ENCODE measurements around the gene HOXB4.

The HOXB4 gene

GRCh38 chr17:48576479-48577309 lies 1.5 kb downstream of the HOXB4 start:
- in situ Hi-C loops (cut with HindIII; ENCODE audit: low pct_unique_long_range_greater_than_20kb, low sequenced_read_pairs), result no loop called here
- peak; percentile 72 to 94 for DNase-seq (ENCODE audit: low read depth in 1 of 2, low spot score in 1 of 2)
- TF ChIP-seq JUND (IDR thresholded peaks at IDR 0.05; ENCODE audit: low read depth), result no peak

DNA sequence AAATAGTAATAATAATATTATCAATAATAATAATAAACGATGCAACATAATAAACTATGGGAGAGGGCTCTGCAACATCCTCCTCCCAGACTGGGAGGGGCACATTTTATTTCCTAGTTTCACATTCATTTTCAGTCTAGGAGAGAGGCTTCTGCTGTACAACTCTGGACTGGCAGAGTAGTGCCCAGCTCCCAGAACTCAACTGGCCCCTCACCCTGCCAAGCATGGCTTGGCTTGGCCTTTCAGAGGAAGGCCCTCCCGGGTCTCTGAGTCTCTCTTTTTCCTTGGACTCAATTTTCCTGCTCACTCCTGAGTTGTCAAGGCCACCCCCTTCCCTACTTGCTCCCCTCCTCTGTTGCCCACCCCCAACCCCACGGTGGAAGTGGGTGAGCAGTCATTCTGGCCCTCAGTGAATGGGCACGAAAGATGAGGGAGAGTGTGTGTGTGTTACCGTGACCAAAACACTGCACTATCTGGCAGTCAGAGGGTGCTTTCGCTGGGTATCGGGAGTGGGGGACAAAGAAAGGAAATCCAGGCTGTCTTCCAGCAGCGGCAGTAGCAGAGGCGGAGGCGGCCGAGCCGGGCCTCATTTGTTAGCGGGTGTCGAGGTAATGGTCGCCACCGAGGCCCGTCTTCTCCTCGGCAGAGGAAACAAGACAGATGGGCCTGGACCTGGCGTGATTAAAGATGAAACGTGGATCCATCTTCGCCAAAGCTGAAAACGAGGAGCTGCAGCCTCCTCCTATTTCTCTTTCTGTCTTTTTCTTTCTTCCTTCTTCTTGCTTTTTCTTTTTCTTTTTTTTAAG lies 2.3 kb downstream of the HOXB4 start:
- in situ Hi-C loops (cut with HindIII; ENCODE audit: low pct_unique_long_range_greater_than_20kb, low sequenced_read_pairs), result no loop called here
- TF ChIP-seq JUND (IDR thresholded peaks at IDR 0.05; ENCODE audit: low read depth), result no peak
- no peak for DNase-seq (ENCODE audit: low read depth in 1 of 2, low spot score in 1 of 2)

DNA sequence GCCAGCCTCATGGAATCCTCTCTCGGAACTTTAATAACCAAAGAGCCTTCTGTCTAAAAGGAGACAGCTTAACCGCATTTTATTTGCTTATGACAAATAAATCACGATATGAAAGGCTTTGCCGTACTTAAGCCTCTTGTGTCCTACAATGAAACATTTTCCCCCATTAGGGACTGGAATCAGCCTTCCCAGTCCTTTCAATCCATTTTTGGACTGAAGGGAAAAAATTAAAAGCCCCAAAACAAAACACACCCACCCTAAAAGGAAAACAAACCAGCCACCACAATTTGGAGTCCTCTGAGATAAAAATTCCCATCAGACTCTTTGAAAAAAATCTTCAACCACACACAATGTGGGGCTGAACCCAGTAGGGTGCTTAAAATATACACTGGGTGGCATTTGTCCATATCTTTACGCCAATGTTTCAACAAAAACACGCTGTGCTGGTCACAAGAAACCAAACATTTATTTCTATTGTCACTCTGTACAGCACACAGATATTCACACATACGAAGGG lies 3.0 kb downstream of the HOXB4 start:
- no peak for DNase-seq (ENCODE audit: low read depth in 1 of 2, low spot score in 1 of 2)
- no peak for TF ChIP-seq JUND (IDR thresholded peaks at IDR 0.05; ENCODE audit: low read depth)
- in situ Hi-C loops (cut with HindIII; ENCODE audit: low pct_unique_long_range_greater_than_20kb, low sequenced_read_pairs), result no loop called here

DNA sequence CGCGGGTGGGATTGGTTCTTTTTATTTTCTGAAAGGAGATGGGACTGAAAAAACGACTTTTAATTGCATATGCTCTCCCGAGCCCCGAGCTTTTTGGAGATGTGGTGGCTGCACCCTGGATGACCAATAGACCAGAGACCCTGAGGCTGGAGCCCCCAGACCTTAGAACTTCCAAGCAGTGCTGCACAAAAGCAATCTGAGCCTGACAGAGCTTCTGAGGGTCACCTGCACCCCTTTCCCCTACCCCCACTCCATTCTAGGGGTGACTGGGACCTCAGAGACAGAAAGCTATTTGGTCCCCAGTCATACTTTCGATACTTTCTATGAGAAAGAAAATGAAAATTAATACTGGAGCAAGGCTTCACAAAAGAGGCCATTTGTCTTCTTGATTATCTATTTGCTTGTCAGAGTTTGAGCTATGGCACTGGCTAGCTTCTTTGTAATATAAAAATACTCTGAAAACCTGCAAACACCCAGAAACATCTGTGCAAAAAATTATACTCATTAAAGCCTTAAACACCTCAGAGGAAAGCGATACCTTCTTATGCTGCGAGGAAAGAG lies 3.6 kb downstream of the HOXB4 start:
- in situ Hi-C loops (cut with HindIII; ENCODE audit: low pct_unique_long_range_greater_than_20kb, low sequenced_read_pairs), result no loop called here
- no peak for DNase-seq (ENCODE audit: low read depth in 1 of 2, low spot score in 1 of 2)
- TF ChIP-seq JUND (IDR thresholded peaks at IDR 0.05; ENCODE audit: low read depth), result no peak

GRCh38 chr17:48571826-48572417 lies 6.2 kb downstream of the HOXB4 start:
- no peak for TF ChIP-seq JUND (IDR thresholded peaks at IDR 0.05; ENCODE audit: low read depth)
- DNase-seq (ENCODE audit: low read depth in 1 of 2, low spot score in 1 of 2), result no peak
- in situ Hi-C loops (cut with HindIII; ENCODE audit: low pct_unique_long_range_greater_than_20kb, low sequenced_read_pairs), result no loop called here

GRCh38 chr17:48571024-48571818 lies 6.9 kb downstream of the HOXB4 start:
- in situ Hi-C loops (cut with HindIII; ENCODE audit: low pct_unique_long_range_greater_than_20kb, low sequenced_read_pairs), result no loop called here
- no peak for TF ChIP-seq JUND (IDR thresholded peaks at IDR 0.05; ENCODE audit: low read depth)
- DNase-seq (ENCODE audit: low read depth in 1 of 2, low spot score in 1 of 2), result no peak

DNA sequence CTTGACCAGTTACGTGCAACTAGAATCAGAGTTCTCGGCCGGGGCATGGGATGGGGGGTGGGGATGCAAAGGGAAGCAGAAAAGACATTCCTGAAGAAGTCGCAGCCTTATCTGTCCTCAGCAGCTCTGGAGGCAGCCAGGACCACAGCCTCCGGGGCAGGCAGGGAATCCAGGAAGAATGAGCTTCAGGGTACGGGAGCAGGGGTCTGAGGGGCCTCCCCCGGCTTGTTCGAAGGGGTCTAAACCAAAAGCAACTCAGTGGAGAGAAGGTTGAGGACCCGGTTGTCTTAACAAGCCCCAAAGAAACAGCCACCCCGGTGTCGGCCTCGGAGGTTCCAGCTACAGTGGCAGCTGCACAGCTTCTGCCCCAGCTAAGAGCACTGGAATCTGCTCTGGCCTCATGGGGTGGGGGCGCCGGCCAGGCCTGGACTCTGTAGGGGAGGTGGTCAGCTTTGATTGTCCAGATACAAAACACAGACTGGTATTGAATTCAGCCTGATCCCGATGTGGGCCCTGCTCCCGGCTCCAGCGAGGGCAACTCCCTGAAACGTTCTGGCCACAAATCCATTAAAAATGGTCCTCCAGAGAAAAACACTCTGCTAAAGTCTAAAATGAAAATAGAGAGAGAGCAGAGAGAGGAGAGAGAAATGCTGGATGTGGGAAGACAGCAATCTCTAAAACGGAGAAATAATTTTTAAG lies 7.7 kb downstream of the HOXB4 start:
- no peak for DNase-seq (ENCODE audit: low read depth in 1 of 2, low spot score in 1 of 2)
- no peak for TF ChIP-seq JUND (IDR thresholded peaks at IDR 0.05; ENCODE audit: low read depth)
- in situ Hi-C loops (cut with HindIII; ENCODE audit: low pct_unique_long_range_greater_than_20kb, low sequenced_read_pairs), result no loop called here

DNA sequence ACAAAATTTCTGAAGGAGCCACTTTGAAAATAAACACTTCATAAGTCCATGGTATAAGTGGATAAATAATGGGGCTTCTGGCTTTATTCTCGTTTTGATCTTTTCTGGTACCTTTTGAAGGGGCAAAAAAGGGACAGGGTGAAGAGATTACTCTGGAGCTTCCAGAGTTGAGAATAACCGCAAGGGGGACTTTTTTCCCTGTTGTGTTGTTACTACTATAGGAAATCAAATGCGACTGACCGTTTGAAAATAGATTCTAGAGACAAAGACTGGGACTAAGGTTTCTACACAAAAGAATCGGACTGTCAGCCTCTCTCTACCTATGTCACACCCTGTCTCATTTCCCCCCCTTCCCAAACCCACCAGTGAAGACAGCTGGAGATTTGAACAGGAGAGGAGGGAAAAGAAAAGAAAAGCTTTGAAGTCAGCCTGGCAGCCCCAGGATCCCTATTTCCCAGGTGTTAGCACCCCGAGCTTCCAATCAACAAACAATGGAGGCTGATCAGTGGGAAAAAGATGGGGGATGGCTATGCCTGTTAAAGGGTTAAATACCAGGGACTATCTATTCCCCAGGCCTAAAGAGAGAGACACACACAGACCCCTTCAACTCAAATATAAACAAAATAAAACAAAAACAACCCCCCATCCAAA lies 8.4 kb downstream of the HOXB4 start:
- in situ Hi-C loops (cut with HindIII; ENCODE audit: low pct_unique_long_range_greater_than_20kb, low sequenced_read_pairs), result no loop called here
- no peak for DNase-seq (ENCODE audit: low read depth in 1 of 2, low spot score in 1 of 2)
- TF ChIP-seq JUND (IDR thresholded peaks at IDR 0.05; ENCODE audit: low read depth), result no peak

DNA sequence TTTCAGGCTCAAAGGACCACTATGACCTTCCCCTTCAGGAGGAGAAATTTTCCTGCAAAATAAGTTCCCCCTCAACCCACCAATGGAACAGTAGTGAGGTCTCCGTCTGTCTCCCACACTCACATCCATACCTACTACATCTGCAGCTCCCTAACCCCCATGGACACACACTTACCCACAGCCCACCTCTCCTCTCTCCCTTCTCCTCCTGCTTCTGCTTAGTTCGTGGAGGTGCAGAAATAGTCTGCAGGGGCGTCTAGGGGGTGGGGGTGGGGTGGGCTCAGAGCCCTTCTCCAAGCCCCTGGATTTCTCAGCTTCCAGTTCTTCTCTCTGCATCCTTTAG lies 8.9 kb downstream of the HOXB4 start:
- TF ChIP-seq JUND (IDR thresholded peaks at IDR 0.05; ENCODE audit: low read depth), result no peak
- in situ Hi-C loops (cut with HindIII; ENCODE audit: low pct_unique_long_range_greater_than_20kb, low sequenced_read_pairs), result no loop called here
- no peak for DNase-seq (ENCODE audit: low read depth in 1 of 2, low spot score in 1 of 2)

- no peak for TF ChIP-seq JUND (IDR thresholded peaks at IDR 0.05; ENCODE audit: low read depth)
- in situ Hi-C loops (cut with HindIII; ENCODE audit: low pct_unique_long_range_greater_than_20kb, low sequenced_read_pairs), result no loop called here
- no peak for DNase-seq (ENCODE audit: low read depth in 1 of 2, low spot score in 1 of 2)
Measured at GRCh38 chr17:48568499-48569239, 9.5 kb downstream of the HOXB4 start.
